K562 (cell line): ENCODE data around the gene CASP7. TPM values are rescaled to one million over a fixed set of nuclear protein-coding genes. Genes with fewer than 3 reads are reported as not detected.

ENCODE experiments used
- ARID1B ChIP-seq: fragments of 450-650 bp; IDR thresholded peaks from 2 replicates; pipeline ENCODE4 v1.6.1; 2016; ENCODE audit warnings: antibody characterized with exemption, mild to moderate bottlenecking, inconsistent platforms
- CAMTA2 ChIP-seq: fragments of 250-450 bp; sonication (Bioruptor Pico); conservative IDR thresholded peaks from 2 replicates; pipeline ENCODE4 v1.5.1; 2022
- FUS ChIP-seq: fragments of 200-400 bp; formaldehyde crosslinking; optimal IDR thresholded peaks from 2 replicates; pipeline ENCODE3; 2017; ENCODE audit warnings: low read depth, low read length
- KAT8 ChIP-seq: fragments of 450-650 bp; IDR thresholded peaks from 2 replicates; pipeline ENCODE4 v1.6.1; 2016; ENCODE audit warnings: low read depth, mild to moderate bottlenecking
- KLF6 ChIP-seq: fragments of 250-450 bp; sonication (Bioruptor Pico); IDR thresholded peaks from 2 replicates; pipeline ENCODE4 v1.4.0; 2020; ENCODE audit warnings: mild to moderate bottlenecking, moderate library complexity, borderline replicate concordance
- POLR3A ChIP-seq: IDR thresholded peaks from 2 replicates; pipeline ENCODE4 v1.6.1; 2011; ENCODE audit warnings: borderline replicate concordance, mild to moderate bottlenecking, moderate library complexity; ENCODE audit not compliant: insufficient read length, insufficient read depth; ENCODE audit errors: extremely low read depth
- SAP30 ChIP-seq: fragments of 200-600 bp; sonication (generic); IDR thresholded peaks from 2 replicates; pipeline ENCODE4 v1.6.1; 2012; ENCODE audit warnings: borderline replicate concordance, low read depth, mild to moderate bottlenecking, moderate library complexity, low read length, control low read depth, inconsistent platforms; ENCODE audit not compliant: insufficient read depth, poor library complexity, severe bottlenecking
- SOX6 ChIP-seq: fragments of 450-650 bp; IDR thresholded peaks from 2 replicates; pipeline ENCODE4 v1.6.1; 2014; ENCODE audit warnings: mild to moderate bottlenecking
- TCF3 ChIP-seq: sonication (generic); formaldehyde crosslinking; IDR thresholded peaks from 2 replicates; pipeline ENCODE4 v1.4.0; 2020; ENCODE audit warnings: mild to moderate bottlenecking, missing genetic modification reagents
- TEAD4 ChIP-seq, 2 experiments: sonication (generic) in 1 of 2; formaldehyde crosslinking in 1 of 2; IDR thresholded peaks; 2 replicates each; pipeline versions ENCODE4 v1.6.1 to v1.8.0; 2012 to 2022; ENCODE audit warnings: borderline replicate concordance in 1 of 2, inconsistent platforms in 1 of 2, low read length in 1 of 2, mild to moderate bottlenecking in 1 of 2, missing genetic modification reagents in 1 of 2
- TRIM28 ChIP-seq: fragments of 450-650 bp; IDR thresholded peaks from 2 replicates; pipeline ENCODE4 v1.6.1; 2017
- ZC3H8 ChIP-seq: fragments of 450-650 bp; IDR thresholded peaks from 2 replicates; pipeline ENCODE4 v1.6.1; 2017
- ZHX1 ChIP-seq: fragments of 150-350 bp; conservative IDR thresholded peaks from 2 replicates; pipeline ENCODE4 v1.6.1; 2014; ENCODE audit warnings: low read length
- ZNF224 ChIP-seq: sonication (generic); formaldehyde crosslinking; IDR thresholded peaks from 2 replicates; pipeline ENCODE4 v1.8.0; 2022; ENCODE audit warnings: mild to moderate bottlenecking, missing genetic modification reagents
- polyA plus RNA-seq, 8 experiments: library from polyadenylated mRNA; depleted of rRNA in 4 of 8; stranded (reverse) in 5 of 8; unstranded in 3 of 8; fragments of >200 nt; fragmentation: Nextera tagmentation in 2 of 8; fragmentation: Illumina TruSeq in 1 of 8; extraction: Ambion mirVana in 2 of 8; extraction: Trizol in 1 of 8; gene quantifications; 2 replicates each; pipeline versions ENCODE4 v1.2.1 to v1.2.3, GENCODE V29; 2011 to 2014; ENCODE audit warnings: inconsistent platforms in 1 of 8, missing spikeins in 1 of 8
- total RNA-seq, 7 experiments: library from RNA; depleted of rRNA in 6 of 7; stranded (reverse); fragments of >200 nt in 6 of 7; fragmentation: Illumina TruSeq in 2 of 7; extraction: Trizol in 2 of 7; gene quantifications; 2 replicates each; pipeline versions ENCODE4 v1.2.1 to v1.2.3, GENCODE V29; 2011 to 2021; ENCODE audit warnings: low replicate concordance in 1 of 7
- TF ChIP-seq, protein P1 (sequence below): fragments of 250-450 bp; sonication (Bioruptor Pico); IDR thresholded peaks from 2 replicates; pipeline ENCODE4 v1.4.0; 2020

The CASP7 gene
- total and polyA plus RNA-seq, 9 of the 15 experiments (the other 6 are each of a cell fraction or from before 2014, with no cell fraction given): 2.2 to 23.3 (median 9.0) TPM

- TF ChIP-seq TCF3 (CRISPR knock-in tag) (peak; percentile 52), TEAD4 (IDR thresholded peaks at IDR 0.05; ENCODE audit: low read length) (peak; percentile 19; the same call in 1 of the 2 replicates), TEAD4 (CRISPR knock-in tag; IDR thresholded peaks at IDR 0.05; ENCODE audit: borderline replicate concordance) (no peak), TRIM28 (no peak), ZC3H8 (no peak), SOX6 (0 out of 2 replicates have a peak, but pooled peaks have one; percentile 35), CAMTA2 (CRISPR knock-in tag) (no peak), POLR3A (no peak), SAP30 (no peak), KLF6 (CRISPR knock-in tag) (no peak), ARID1B (peak; percentile 28; the same call in 1 of the 2 replicates), FUS (no peak), ZHX1 (no peak), KAT8 (no peak), ZNF224 (no peak)
- TF ChIP-seq, protein P1, sequence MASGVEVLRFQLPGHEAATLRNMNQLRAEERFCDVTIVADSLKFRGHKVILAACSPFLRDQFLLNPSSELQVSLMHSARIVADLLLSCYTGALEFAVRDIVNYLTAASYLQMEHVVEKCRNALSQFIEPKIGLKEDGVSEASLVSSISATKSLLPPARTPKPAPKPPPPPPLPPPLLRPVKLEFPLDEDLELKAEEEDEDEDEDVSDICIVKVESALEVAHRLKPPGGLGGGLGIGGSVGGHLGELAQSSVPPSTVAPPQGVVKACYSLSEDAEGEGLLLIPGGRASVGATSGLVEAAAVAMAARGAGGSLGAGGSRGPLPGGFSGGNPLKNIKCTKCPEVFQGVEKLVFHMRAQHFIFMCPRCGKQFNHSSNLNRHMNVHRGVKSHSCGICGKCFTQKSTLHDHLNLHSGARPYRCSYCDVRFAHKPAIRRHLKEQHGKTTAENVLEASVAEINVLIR (CRISPR knock-in tag): no peak
These were observed 96.1 kb downstream of the CASP7 start (continued) for GRCh38 chr10:113775686-113776294.
